ENCODE measurements around the gene PGBD5. TPM values are rescaled to one million over a fixed set of nuclear protein-coding genes. Genes with fewer than 3 reads are reported as not detected.

The PGBD5 gene
- polyA plus RNA-seq, 1 donor (not counting 4 experiments of a cell fraction or from before 2014, with no cell fraction given): 0.28 TPM

DNA sequence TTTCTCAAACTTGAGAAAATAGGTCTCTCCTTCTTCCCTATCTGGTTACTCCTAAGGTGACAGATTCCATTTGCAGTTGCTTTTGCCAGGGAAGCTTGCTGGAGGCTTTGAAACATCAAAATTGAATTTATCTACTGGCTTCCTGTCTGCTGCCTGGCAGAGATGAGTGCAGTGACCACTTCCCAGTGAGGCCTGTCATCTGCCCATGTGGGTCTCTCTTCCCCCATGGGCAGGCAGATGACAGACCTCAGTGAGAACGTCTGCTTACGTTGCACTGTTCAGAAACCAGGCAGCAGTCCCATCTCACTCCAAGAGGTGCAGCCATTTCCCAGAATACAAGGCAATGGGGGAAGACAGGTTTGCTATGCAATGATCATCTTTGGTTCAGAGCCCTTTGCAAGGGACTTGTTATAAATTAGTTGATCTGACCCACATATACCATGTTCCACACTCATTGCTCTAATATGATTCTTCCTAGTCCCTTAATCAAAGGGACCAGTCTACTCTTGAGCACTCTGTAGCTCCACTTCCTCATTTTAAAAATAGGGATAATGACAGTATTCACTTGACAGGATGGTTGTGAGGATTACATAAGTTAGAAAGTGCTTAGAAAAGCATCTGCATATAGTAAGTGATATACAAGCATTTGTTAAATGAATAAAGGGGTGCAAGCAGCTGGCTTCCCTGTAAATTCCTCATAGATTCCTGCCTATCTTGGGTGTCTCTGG is 10.6 kb downstream of the PGBD5 start:
- Histone ChIP-seq H3K27ac (ENCODE audit: control insufficient read depth, insufficient read depth, low read length) (no peak overlapping the region), H3K79me2 (ENCODE audit: control insufficient read depth, insufficient read depth, low read length) (no peaks in the 10 kb centered on the region), H3K9me1 (ENCODE audit: control insufficient read depth, extremely low read depth, insufficient read depth, low read length) (no peaks in the 10 kb centered on the region), H3K4me3 (ENCODE audit: control insufficient read depth in 2 of 3, extremely low read depth in 1 of 3, insufficient read depth in 2 of 3, low read depth in 1 of 3, low read length in 3 of 3) (no peak overlapping the region), H4K20me1 (ENCODE audit: control insufficient read depth, extremely low read depth, insufficient read depth, low read length) (no peaks in the 10 kb centered on the region), H3K36me3 (ENCODE audit: control insufficient read depth in 2 of 2, extremely low read depth in 1 of 2, insufficient read depth in 2 of 2, low read length in 2 of 2) (no peaks in the 10 kb centered on the region), H3K4me2 (ENCODE audit: control insufficient read depth, extremely low read depth, insufficient read depth, low read depth, low read length) (no peak overlapping the region), H3K27me3 (ENCODE audit: control insufficient read depth, extremely low read depth, insufficient read depth, low read length) (peaks cover 21% of the 10 kb centered on the region), H3K4me1 (ENCODE audit: control insufficient read depth, extremely low read depth, insufficient read depth, low read length) (no peaks in the 10 kb centered on the region), H3K9ac (ENCODE audit: control insufficient read depth, extremely low read depth, insufficient read depth, low read length) (no peak overlapping the region), H2AFZ (ENCODE audit: control insufficient read depth, low read length) (no peak overlapping the region), H3K9me3 (ENCODE audit: control insufficient read depth, low read depth, low read length) (no peaks in the 10 kb centered on the region)
- TF ChIP-seq, protein P1, sequence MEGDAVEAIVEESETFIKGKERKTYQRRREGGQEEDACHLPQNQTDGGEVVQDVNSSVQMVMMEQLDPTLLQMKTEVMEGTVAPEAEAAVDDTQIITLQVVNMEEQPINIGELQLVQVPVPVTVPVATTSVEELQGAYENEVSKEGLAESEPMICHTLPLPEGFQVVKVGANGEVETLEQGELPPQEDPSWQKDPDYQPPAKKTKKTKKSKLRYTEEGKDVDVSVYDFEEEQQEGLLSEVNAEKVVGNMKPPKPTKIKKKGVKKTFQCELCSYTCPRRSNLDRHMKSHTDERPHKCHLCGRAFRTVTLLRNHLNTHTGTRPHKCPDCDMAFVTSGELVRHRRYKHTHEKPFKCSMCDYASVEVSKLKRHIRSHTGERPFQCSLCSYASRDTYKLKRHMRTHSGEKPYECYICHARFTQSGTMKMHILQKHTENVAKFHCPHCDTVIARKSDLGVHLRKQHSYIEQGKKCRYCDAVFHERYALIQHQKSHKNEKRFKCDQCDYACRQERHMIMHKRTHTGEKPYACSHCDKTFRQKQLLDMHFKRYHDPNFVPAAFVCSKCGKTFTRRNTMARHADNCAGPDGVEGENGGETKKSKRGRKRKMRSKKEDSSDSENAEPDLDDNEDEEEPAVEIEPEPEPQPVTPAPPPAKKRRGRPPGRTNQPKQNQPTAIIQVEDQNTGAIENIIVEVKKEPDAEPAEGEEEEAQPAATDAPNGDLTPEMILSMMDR (optimal IDR thresholded peaks at IDR 0.05 in 1 of 3, IDR thresholded peaks at IDR 0.05 in 1 of 3, conservative IDR thresholded peaks at IDR 0.05 in 1 of 3; ENCODE audit: extremely low read depth in 1 of 3, insufficient read depth in 2 of 3, low read length in 3 of 3): no peak
- TF ChIP-seq EZH2 (IDR thresholded peaks at IDR 0.05; ENCODE audit: low read length): no peak
- dilution Hi-C loops (cut with MboI; ENCODE audit: extremely low pct_ligation_motif_present, low sequenced_read_pairs): no loop called here
- FAIRE-seq (no peak), DNase-seq (ENCODE audit: low read depth, low spot score) (no peak)

DNA sequence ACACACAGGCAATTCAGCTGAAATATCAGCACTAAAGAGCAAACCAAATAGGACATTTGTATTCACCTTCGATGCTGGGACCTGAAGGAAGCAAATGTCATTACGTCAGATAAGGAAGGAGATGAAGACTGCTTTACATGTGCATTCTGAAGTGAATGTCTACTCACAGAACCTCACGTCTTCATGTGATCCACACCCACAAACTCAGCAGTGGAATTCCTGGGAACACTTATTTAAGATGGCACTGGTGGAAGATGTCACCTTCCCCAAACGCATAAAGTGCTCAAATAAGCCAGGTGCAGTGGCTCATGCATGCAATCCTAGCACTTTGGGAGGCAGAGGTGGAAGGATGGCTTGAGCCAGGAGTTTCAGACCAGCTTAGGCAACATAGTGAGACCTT is 11.4 kb downstream of the PGBD5 start:
- H3K9ac ChIP-seq (ENCODE audit: control insufficient read depth, extremely low read depth, insufficient read depth, low read length): no peak overlapping the region
- no peaks in the 10 kb centered on the region for H4K20me1 ChIP-seq (ENCODE audit: control insufficient read depth, extremely low read depth, insufficient read depth, low read length)
- TF ChIP-seq, protein P1 (optimal IDR thresholded peaks at IDR 0.05 in 1 of 3, IDR thresholded peaks at IDR 0.05 in 1 of 3, conservative IDR thresholded peaks at IDR 0.05 in 1 of 3; ENCODE audit: extremely low read depth in 1 of 3, insufficient read depth in 2 of 3, low read length in 3 of 3): no peak
- TF ChIP-seq EZH2 (IDR thresholded peaks at IDR 0.05; ENCODE audit: low read length): no peak
- no peak overlapping the region for H3K4me2 ChIP-seq (ENCODE audit: control insufficient read depth, extremely low read depth, insufficient read depth, low read depth, low read length)
- H3K79me2 ChIP-seq (ENCODE audit: control insufficient read depth, insufficient read depth, low read length): no peaks in the 10 kb centered on the region
- no peaks in the 10 kb centered on the region for H3K9me1 ChIP-seq (ENCODE audit: control insufficient read depth, extremely low read depth, insufficient read depth, low read length)
- no peak overlapping the region for H2AFZ ChIP-seq (ENCODE audit: control insufficient read depth, low read length)
- H3K36me3 ChIP-seq (ENCODE audit: control insufficient read depth in 2 of 2, extremely low read depth in 1 of 2, insufficient read depth in 2 of 2, low read length in 2 of 2): no peaks in the 10 kb centered on the region
- dilution Hi-C loops (cut with MboI; ENCODE audit: extremely low pct_ligation_motif_present, low sequenced_read_pairs): no loop called here
- no peaks in the 10 kb centered on the region for H3K4me1 ChIP-seq (ENCODE audit: control insufficient read depth, extremely low read depth, insufficient read depth, low read length)
- H3K9me3 ChIP-seq (ENCODE audit: control insufficient read depth, low read depth, low read length): no peaks in the 10 kb centered on the region
- H3K27me3 ChIP-seq (ENCODE audit: control insufficient read depth, extremely low read depth, insufficient read depth, low read length): peaks cover 21% of the 10 kb centered on the region
- no peak for DNase-seq (ENCODE audit: low read depth, low spot score)
- no peak overlapping the region for H3K4me3 ChIP-seq (ENCODE audit: control insufficient read depth in 2 of 3, extremely low read depth in 1 of 3, insufficient read depth in 2 of 3, low read depth in 1 of 3, low read length in 3 of 3)
- FAIRE-seq: no peak
- no peak overlapping the region for H3K27ac ChIP-seq (ENCODE audit: control insufficient read depth, insufficient read depth, low read length)

Data from keratinocyte (primary cell).